Pons (tissue), 1 donor: ENCODE results near the gene SYT1.

Source experiments
- DNase-seq: peaks from one replicate; pipeline ENCODE4 v3.0.0-alpha.2; 2016; ENCODE audit warnings: low spot score

The SYT1 gene

GRCh38 chr12:78891646-78892353, 27.2 kb downstream of the SYT1 start:
- no peak for DNase-seq

- peak; percentile 58 for DNase-seq
Measured at GRCh38 chr12:78898416-78898815, 33.8 kb downstream of the SYT1 start.

GRCh38 chr12:78914859-78915331, 50.3 kb downstream of the SYT1 start:
- DNase-seq, result no peak

- DNase-seq, result no peak
Measured at GRCh38 chr12:78916845-78917480, 52.4 kb downstream of the SYT1 start.

GRCh38 chr12:78917513-78917912, 52.9 kb downstream of the SYT1 start:
- no peak for DNase-seq

- no peak for DNase-seq
Measured at GRCh38 chr12:78918268-78918667, 53.7 kb downstream of the SYT1 start.

- no peak for DNase-seq
Measured at GRCh38 chr12:78928200-78929074, 63.9 kb downstream of the SYT1 start.

GRCh38 chr12:78929075-78929418, 64.5 kb downstream of the SYT1 start:
- no peak for DNase-seq

- no peak for DNase-seq
Measured at GRCh38 chr12:78931466-78931990, 67.0 kb downstream of the SYT1 start.

- DNase-seq, result no peak
Measured at GRCh38 chr12:78933014-78933413, 68.4 kb downstream of the SYT1 start.

GRCh38 chr12:78938341-78939084, 73.9 kb downstream of the SYT1 start:
- DNase-seq, result no peak

GRCh38 chr12:78949532-78949931, 85.0 kb downstream of the SYT1 start:
- no peak for DNase-seq

- no peak for DNase-seq
Measured at GRCh38 chr12:78951803-78952551, 87.4 kb downstream of the SYT1 start.

GRCh38 chr12:78952552-78952929, 88.0 kb downstream of the SYT1 start:
- DNase-seq, result no peak

- DNase-seq, result no peak
Measured at GRCh38 chr12:78958941-78959340, 94.4 kb downstream of the SYT1 start.

GRCh38 chr12:78959556-78959955, 95.0 kb downstream of the SYT1 start:
- DNase-seq, result no peak

- DNase-seq, result no peak
Measured at GRCh38 chr12:78961171-78961570, 96.6 kb downstream of the SYT1 start.

GRCh38 chr12:78963439-78964227, 99.1 kb downstream of the SYT1 start:
- no peak for DNase-seq

- no peak for DNase-seq
Measured at GRCh38 chr12:78964521-78964920, 99.9 kb downstream of the SYT1 start.

- DNase-seq, result no peak
Measured at GRCh38 chr12:78966062-78966461, 101.5 kb downstream of the SYT1 start.
